Transverse colon (tissue), 4 donors: Measurements from ENCODE around the gene PIP5K1B. TPM values are rescaled to one million over a fixed set of nuclear protein-coding genes. Genes with fewer than 3 reads are reported as not detected.

Experiments
- DNase-seq: peaks from one replicate; pipeline ENCODE4 v3.0.0-alpha.2; 2019
- H3K27ac ChIP-seq, 4 donors: fragments of 200-600 bp; sonication (generic); 2 replicates each; pipeline ENCODE4 v1.5.1; 2016 to 2018; ENCODE audit warnings: inconsistent platforms in 4 of 4
- H3K27me3 ChIP-seq: fragments of 200-600 bp; sonication (generic); 2 replicates; pipeline ENCODE4 v1.5.1; 2017; ENCODE audit warnings: inconsistent platforms
- H3K36me3 ChIP-seq, 4 donors: fragments of 200-600 bp; sonication (generic); 2 replicates each; pipeline ENCODE4 v1.5.1; 2017 to 2019; ENCODE audit warnings: inconsistent platforms in 4 of 4
- H3K4me1 ChIP-seq, 4 donors: fragments of 200-600 bp; sonication (generic); 2 replicates each; pipeline ENCODE4 v1.5.1; 2017 to 2020; ENCODE audit warnings: inconsistent platforms in 4 of 4
- H3K4me3 ChIP-seq, 4 donors: fragments of 200-600 bp; sonication (generic); 1 replicate in 1 of 4; 2 replicates in 3 of 4; pipeline versions ENCODE4 v1.5.1 to v1.6.1; 2017 to 2019; ENCODE audit warnings: inconsistent platforms in 4 of 4
- H3K9me3 ChIP-seq, 2 donors: fragments of 200-600 bp; sonication (generic); 2 replicates each; pipeline ENCODE4 v1.5.1; 2017 to 2019; ENCODE audit warnings: inconsistent platforms in 2 of 2
- CTCF ChIP-seq, 5 experiments: fragments of 200-600 bp in 3 of 5; fragments of 450-650 bp in 2 of 5; sonication (generic) in 3 of 5; IDR thresholded peaks; 1 replicate in 2 of 5; 2 replicates in 3 of 5; pipeline ENCODE4 v1.5.1; 2016 to 2017; ENCODE audit warnings: antibody characterized with exemption in 5 of 5, inconsistent platforms in 3 of 5, mild to moderate bottlenecking in 2 of 5, moderate library complexity in 1 of 5
- EP300 ChIP-seq: sonication (generic); formaldehyde crosslinking; IDR thresholded peaks from one replicate; pipeline ENCODE4 v1.6.1; 2017; ENCODE audit warnings: antibody characterized with exemption, low read depth
- POLR2A ChIP-seq: fragments of 450-650 bp; IDR thresholded peaks from one replicate; pipeline ENCODE4 v1.6.1; 2016; ENCODE audit warnings: antibody characterized with exemption, mild to moderate bottlenecking, moderate library complexity
- POLR2AphosphoS5 ChIP-seq, 3 donors: sonication (generic); formaldehyde crosslinking; IDR thresholded peaks; one replicate each; pipeline ENCODE4 v1.6.1; 2016; ENCODE audit warnings: antibody characterized with exemption in 3 of 3
- WGBS, 2 donors: methylation state at CpG; one replicate each; pipeline ENCODE4 v1.1.5; 2018; ENCODE audit warnings: low coverage in 1 of 2; 5-methylcytosine and 5-hydroxymethylcytosine counted together
- in situ Hi-C, 4 donors: fragments of 200-750 bp; cut with MboI; loops; one replicate each; pipeline versions ENCODE4 v1.15.0 to v1.15.1; 2017; ENCODE audit warnings: low sequenced_read_pairs in 3 of 4, low pct_ligation_motif_present in 1 of 4, low pct_unique_long_range_greater_than_20kb in 1 of 4
- intact Hi-C: fragments of 100-400 bp; cut with DNase I; formaldehyde crosslinking; loops from one replicate; pipeline ENCODE4 v1.15.1; 2023; ENCODE audit warnings: low total_unique reads
- total RNA-seq, 4 donors: library from RNA; depleted of rRNA; stranded (reverse); fragments of >200 nt; gene quantifications; one replicate each; pipeline ENCODE4 v1.1.0, GENCODE V29; 2016

The PIP5K1B gene
- total RNA-seq, 4 donors from 2014 or later: 45.6 to 104 (median 76.0) TPM

- peak overlapping the region in 1 of 4 donors; percentile 54 for H3K4me3 ChIP-seq
- TF ChIP-seq POLR2AphosphoS5 (IDR thresholded peaks at IDR 0.05) (peak in 1 of 3 donors; percentile 36), POLR2A (peak; percentile 19), EP300 (no peak), CTCF (IDR thresholded peaks at IDR 0.05) (no peak)
- peaks cover 3% of the 10 kb centered on the region for H3K27me3 ChIP-seq
- H3K27ac ChIP-seq: peak overlapping the region in 3 of 4 donors; percentile 94 to 95 (median 94)
- in situ Hi-C loops (loop anchor here in 2 of 4 donors (25.0 kb wide), 2 partner anchors 129 to 279 kb away; no protein-coding TSS in a partner anchor), intact Hi-C loops (loop anchor here (5.0 kb wide), 2 partner anchors 176 to 294 kb away; no protein-coding TSS in a partner anchor)
- no peak for DNase-seq
- H3K9me3 ChIP-seq: no peaks in the 10 kb centered on the region
- 47 to 53% methylated on average over 4 of the region's 4 CpGs for WGBS, 2 donors
- no peaks in the 10 kb centered on the region for H3K36me3 ChIP-seq
- peaks cover 0 to 34% (median 22%) of the 10 kb centered on the region in 4 donors for H3K4me1 ChIP-seq
Observed at GRCh38 chr9:68707801-68708488, 2.9 kb downstream of the PIP5K1B start.

- in situ Hi-C loops: loop anchor here in 2 of 4 donors (25.0 kb wide), 2 partner anchors 129 to 279 kb away; no protein-coding TSS in a partner anchor
Observed at GRCh38 chr9:68708513-68708912, 3.5 kb downstream of the PIP5K1B start.

DNA sequence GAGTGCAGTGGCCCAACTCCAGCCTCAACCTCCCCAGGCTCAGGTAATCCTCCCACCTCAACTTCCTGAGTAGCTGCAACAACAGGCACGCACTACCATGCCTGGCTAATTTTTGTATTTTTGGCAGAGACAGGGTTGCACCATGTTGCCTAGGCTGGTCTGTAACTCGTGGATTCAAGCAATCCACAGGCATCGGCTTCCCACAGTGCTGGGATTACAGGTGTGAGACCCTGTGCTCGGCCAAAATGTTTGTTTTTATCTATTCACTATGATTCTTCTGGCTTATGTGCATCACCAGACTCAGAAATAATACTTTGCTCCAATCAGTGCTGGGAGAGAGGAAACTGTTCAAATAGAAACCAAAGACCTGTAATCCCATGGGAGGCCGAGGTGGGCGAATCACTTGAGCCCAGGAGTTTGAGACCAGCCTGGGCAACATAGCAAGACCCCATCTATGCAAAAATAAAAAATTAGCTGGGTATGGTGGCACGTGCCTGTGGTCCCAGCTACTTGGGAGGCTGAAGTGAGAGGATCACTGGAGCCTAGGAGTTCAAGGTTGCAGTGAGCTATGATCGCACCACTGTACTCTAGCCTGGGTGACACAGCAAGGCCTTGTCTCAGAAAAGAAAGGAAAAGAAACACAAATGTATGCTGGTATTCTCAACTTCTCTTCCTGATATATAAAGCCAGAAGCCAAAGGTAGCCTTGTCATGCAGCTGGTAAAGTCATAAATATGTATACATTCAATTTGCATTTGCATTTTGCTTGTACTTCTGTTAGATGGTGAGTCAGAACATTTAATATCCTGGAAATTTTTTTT is 4.5 kb downstream of the PIP5K1B start:
- Histone ChIP-seq H3K27ac (peak overlapping the region in 1 of 4 donors; percentile 6), H3K27me3 (peaks cover 3% of the 10 kb centered on the region), H3K4me3 (no peak overlapping the region), H3K4me1 (peaks cover 0 to 29% (median 16%) of the 10 kb centered on the region in 4 donors), H3K9me3 (no peaks in the 10 kb centered on the region), H3K36me3 (no peaks in the 10 kb centered on the region)
- in situ Hi-C loops (loop anchor here in 2 of 4 donors (25.0 kb wide), 2 partner anchors 128 to 278 kb away; no protein-coding TSS in a partner anchor), intact Hi-C loops (loop anchor here (5.0 kb wide), 2 partner anchors 177 to 293 kb away; no protein-coding TSS in a partner anchor)
- TF ChIP-seq CTCF (IDR thresholded peaks at IDR 0.05): no peak
- no peak for TF ChIP-seq POLR2A
- TF ChIP-seq POLR2AphosphoS5 (IDR thresholded peaks at IDR 0.05): no peak
- no peak for TF ChIP-seq EP300
- WGBS, 2 donors: 89 to 90% methylated on average over 6 to 8 of the region's 8 CpGs
- no peak for DNase-seq

More at GRCh38 chr9:68708513-68708912, 3.5 kb downstream of the PIP5K1B start:
- peak overlapping the region in 3 of 4 donors; percentile 36 to 95 (median 43) for H3K27ac ChIP-seq
- 61 to 69% methylated on average over 3 of the region's 3 CpGs for WGBS, 2 donors
- peaks cover 3% of the 10 kb centered on the region for H3K27me3 ChIP-seq
- intact Hi-C loops: loop anchor here (5.0 kb wide), 2 partner anchors 176 to 294 kb away; no protein-coding TSS in a partner anchor
- H3K36me3 ChIP-seq: no peaks in the 10 kb centered on the region
- no peak overlapping the region for H3K4me3 ChIP-seq
- peaks cover 0 to 34% (median 22%) of the 10 kb centered on the region in 4 donors for H3K4me1 ChIP-seq
- no peaks in the 10 kb centered on the region for H3K9me3 ChIP-seq
- TF ChIP-seq POLR2A (no peak), CTCF (IDR thresholded peaks at IDR 0.05) (no peak), EP300 (no peak), POLR2AphosphoS5 (IDR thresholded peaks at IDR 0.05) (no peak)
- no peak for DNase-seq

DNA sequence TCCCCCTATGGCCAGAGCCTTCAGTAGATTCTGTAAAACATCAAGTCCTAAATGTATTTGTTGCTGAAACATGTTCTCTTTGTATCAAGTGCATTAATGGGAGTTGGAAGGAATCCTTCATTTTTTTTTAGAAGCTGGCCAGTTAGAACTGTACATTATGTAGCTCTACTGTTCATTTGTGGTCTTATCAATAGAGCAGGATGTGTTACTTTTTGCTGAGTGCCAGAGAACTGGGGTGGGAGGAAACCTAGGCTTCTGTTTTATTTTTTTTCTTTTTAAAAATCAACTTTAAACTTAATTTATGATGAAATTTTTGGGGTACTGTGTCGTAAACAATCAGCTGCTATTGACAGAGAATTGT is 5.1 kb downstream of the PIP5K1B start:
- no peak for DNase-seq
- Histone ChIP-seq H3K36me3 (no peaks in the 10 kb centered on the region), H3K4me1 (peaks cover 0 to 25% (median 12%) of the 10 kb centered on the region in 4 donors), H3K27ac (no peak overlapping the region), H3K4me3 (no peak overlapping the region), H3K27me3 (no peaks in the 10 kb centered on the region), H3K9me3 (no peaks in the 10 kb centered on the region)
- WGBS, 2 donors: 45 to 59% methylated on average over 1 of the region's 1 CpG
- intact Hi-C loops (no loop called here), in situ Hi-C loops (loop anchor here in 2 of 4 donors (25.0 kb wide), 2 partner anchors 127 to 277 kb away; no protein-coding TSS in a partner anchor)
- no peak for TF ChIP-seq EP300
- no peak for TF ChIP-seq CTCF (IDR thresholded peaks at IDR 0.05)
- TF ChIP-seq POLR2A: no peak
- TF ChIP-seq POLR2AphosphoS5 (IDR thresholded peaks at IDR 0.05): no peak
